H9 (cell line): Measurements from ENCODE around the gene MKRN2OS. TPM values are rescaled to one million over a fixed set of nuclear protein-coding genes. Genes with fewer than 3 reads are reported as not detected.

Source experiments
- DNase-seq: peaks from one replicate; pipeline ENCODE4 v3.0.0-alpha.2; 2017
- H2AFZ ChIP-seq: one replicate; pipeline ENCODE4 v1.6.1; 2013; ENCODE audit warnings: mild to moderate bottlenecking, low read length, control low read depth, moderate library complexity
- H2AK5ac ChIP-seq: 2 replicates; pipeline ENCODE4 v1.6.1; 2013; ENCODE audit warnings: low read length, control low read depth, mixed read lengths; ENCODE audit not compliant: insufficient read length
- H2BK120ac ChIP-seq: one replicate; pipeline ENCODE4 v1.6.1; 2013; ENCODE audit warnings: low read depth, mild to moderate bottlenecking, low read length, control low read depth, inconsistent platforms; ENCODE audit not compliant: poor library complexity, severe bottlenecking
- H2BK12ac ChIP-seq: 2 replicates; pipeline ENCODE4 v1.6.1; 2013; ENCODE audit warnings: low read length, control low read depth, mixed read lengths, low read depth; ENCODE audit not compliant: insufficient read length
- H2BK15ac ChIP-seq: 2 replicates; pipeline ENCODE4 v1.6.1; 2013; ENCODE audit warnings: low read depth, low read length, control low read depth
- H2BK20ac ChIP-seq: one replicate; pipeline ENCODE4 v1.6.1; 2013; ENCODE audit warnings: low read depth, mild to moderate bottlenecking, low read length, control low read depth, inconsistent platforms; ENCODE audit not compliant: poor library complexity, severe bottlenecking
- H2BK5ac ChIP-seq: 2 replicates; pipeline ENCODE4 v1.6.1; 2013; ENCODE audit warnings: low read length, control low read depth, mixed read lengths; ENCODE audit not compliant: insufficient read length
- H3K14ac ChIP-seq: 2 replicates; pipeline ENCODE4 v1.6.1; 2013; ENCODE audit warnings: low read length, control low read depth; ENCODE audit not compliant: insufficient read depth
- H3K18ac ChIP-seq: 2 replicates; pipeline ENCODE4 v1.6.1; 2013; ENCODE audit warnings: low read depth, mild to moderate bottlenecking, mixed read lengths, low read length, control low read depth; ENCODE audit not compliant: insufficient read length
- H3K23ac ChIP-seq: 2 replicates; pipeline ENCODE4 v1.6.1; 2013; ENCODE audit warnings: low read length, control low read depth, mixed read lengths, low read depth; ENCODE audit not compliant: insufficient read length
- H3K23me2 ChIP-seq: 2 replicates; pipeline ENCODE4 v1.6.1; 2013; ENCODE audit warnings: low read depth, mild to moderate bottlenecking, mixed read lengths, low read length, control low read depth; ENCODE audit not compliant: insufficient read length, poor library complexity, severe bottlenecking
- H3K27ac ChIP-seq: 2 replicates; pipeline ENCODE4 v1.5.1; 2013; ENCODE audit warnings: low read length, control low read depth, mixed read lengths, low read depth; ENCODE audit not compliant: insufficient read length
- H3K27me3 ChIP-seq: 2 replicates; pipeline ENCODE4 v1.6.1; 2013; ENCODE audit warnings: low read length, control low read depth, inconsistent platforms; ENCODE audit not compliant: insufficient read depth
- H3K4ac ChIP-seq: 2 replicates; pipeline ENCODE4 v1.6.1; 2013; ENCODE audit warnings: low read depth, mild to moderate bottlenecking, control low read depth, inconsistent platforms, low read length, moderate library complexity
- H3K4me1 ChIP-seq: 2 replicates; pipeline ENCODE4 v1.6.1; 2013; ENCODE audit warnings: low read length, control low read depth, inconsistent platforms; ENCODE audit not compliant: insufficient read depth
- H3K4me2 ChIP-seq: 2 replicates; pipeline ENCODE4 v1.6.1; 2013; ENCODE audit warnings: low read length, control low read depth, mixed read lengths; ENCODE audit not compliant: insufficient read length, insufficient read depth
- H3K56ac ChIP-seq: 2 replicates; pipeline ENCODE4 v1.6.1; 2013; ENCODE audit warnings: low read depth, mild to moderate bottlenecking, mixed read lengths, low read length, control low read depth; ENCODE audit not compliant: insufficient read length
- H3K79me1 ChIP-seq: 2 replicates; pipeline ENCODE4 v1.6.1; 2013; ENCODE audit warnings: low read depth, mild to moderate bottlenecking, moderate library complexity, low read length, control low read depth, inconsistent platforms; ENCODE audit not compliant: insufficient read depth, poor library complexity, severe bottlenecking
- H3K79me2 ChIP-seq: 2 replicates; pipeline ENCODE4 v1.6.1; 2013; ENCODE audit warnings: low read length, control low read depth, inconsistent platforms; ENCODE audit not compliant: insufficient read depth
- H3K9ac ChIP-seq: 2 replicates; pipeline ENCODE4 v1.6.1; 2013; ENCODE audit warnings: low read length, control low read depth, mixed read lengths; ENCODE audit not compliant: insufficient read length; ENCODE audit errors: extremely low read depth
- H3K9me3 ChIP-seq: one replicate; pipeline ENCODE4 v1.6.1; 2013; ENCODE audit warnings: low read depth, low read length, inconsistent platforms; ENCODE audit not compliant: control insufficient read depth
- H3T11ph ChIP-seq: one replicate; pipeline ENCODE4 v1.6.1; 2013; ENCODE audit warnings: mild to moderate bottlenecking, low read length, control low read depth, inconsistent platforms
- H4K20me1 ChIP-seq: one replicate; pipeline ENCODE4 v1.6.1; 2013; ENCODE audit not compliant: control insufficient read depth, insufficient read length, insufficient read depth
- H4K5ac ChIP-seq: 2 replicates; pipeline ENCODE4 v1.6.1; 2013; ENCODE audit warnings: low read depth, mild to moderate bottlenecking, mixed read lengths, low read length, control low read depth; ENCODE audit not compliant: insufficient read length
- H4K8ac ChIP-seq: replicated peaks from 2 replicates; pipeline ENCODE4 v1.6.1; 2013; ENCODE audit warnings: low read length, control low read depth, mixed read lengths, low read depth; ENCODE audit not compliant: insufficient read length
- H4K91ac ChIP-seq: 2 replicates; pipeline ENCODE4 v1.6.1; 2013; ENCODE audit warnings: low read depth, mild to moderate bottlenecking, moderate library complexity, mixed read lengths, low read length, control low read depth; ENCODE audit not compliant: insufficient read length
- H3K27ac Mint-ChIP-seq, 3 experiments: 2 replicates in 2 of 3; 3 replicates in 1 of 3; pipeline ENCODE4 v1.8.0; 2020 to 2021; ENCODE audit warnings: mixed read lengths in 3 of 3, mild to moderate bottlenecking in 1 of 3, moderate library complexity in 1 of 3
- H3K27me3 Mint-ChIP-seq: 2 replicates; pipeline ENCODE4 v1.8.0; 2021; ENCODE audit warnings: low read depth, mild to moderate bottlenecking, moderate library complexity, mixed read lengths
- H3K36me3 Mint-ChIP-seq, 3 experiments: 2 replicates in 2 of 3; 3 replicates in 1 of 3; pipeline ENCODE4 v1.8.0; 2020 to 2021; ENCODE audit warnings: low read depth in 3 of 3, mixed read lengths in 3 of 3; ENCODE audit not compliant: insufficient read depth in 1 of 3
- H3K4me1 Mint-ChIP-seq, 2 experiments: 2 replicates each; pipeline ENCODE4 v1.8.0; 2020; ENCODE audit warnings: mixed read lengths in 2 of 2
- H3K4me3 Mint-ChIP-seq, 2 experiments: 2 replicates in 1 of 2; 3 replicates in 1 of 2; pipeline ENCODE4 v1.8.0; 2020 to 2021; ENCODE audit warnings: mild to moderate bottlenecking in 2 of 2, mixed read lengths in 2 of 2, moderate library complexity in 1 of 2
- H3K9me3 Mint-ChIP-seq, 2 experiments: 2 replicates in 1 of 2; 3 replicates in 1 of 2; pipeline ENCODE4 v1.8.0; 2020; ENCODE audit warnings: mild to moderate bottlenecking in 2 of 2, mixed read lengths in 2 of 2, moderate library complexity in 1 of 2
- WGBS: extraction: QIAGEN DNeasy Blood & Tissue Kit; methylation state at CpG from one replicate; pipeline ENCODE4 v1.1.7; 2013; ENCODE audit warnings: missing lambda C conversion rate, low lambda C conversion rate, mixed read lengths; ENCODE audit not compliant: insufficient read length; ENCODE audit errors: extremely low coverage; 5-methylcytosine and 5-hydroxymethylcytosine counted together
- total RNA-seq: library from RNA; stranded (reverse); gene quantifications from 2 replicates; pipeline ENCODE4 v1.2.1, GENCODE V29; 2021
- TF ChIP-seq, protein P1 (sequence below): fragments of 200-600 bp; sonication (generic); conservative IDR thresholded peaks from 3 replicates; pipeline ENCODE4 v1.8.0; 2021; ENCODE audit warnings: antibody characterized with exemption, mild to moderate bottlenecking

MKRN2OS gene
- total RNA-seq, 1 experiment from 2014 or later: 0.44 TPM

GRCh38 chr3:12593473-12593872 lies 48.2 kb upstream of the MKRN2OS start:
- H3K4me3 Mint-ChIP-seq: no peak overlapping the region
- H3K4me1 Mint-ChIP-seq: 0 out of 4 replicates have a peak, but pooled peaks cover 0 to 5% of the 10 kb centered on the region in 2 experiments
- Histone ChIP-seq H4K91ac (no peak overlapping the region), H3K79me2 (no peaks in the 10 kb centered on the region), H3K14ac (no peak overlapping the region), H3K27ac (no peak overlapping the region), H3K9ac (no peak overlapping the region), H3K27me3 (no peaks in the 10 kb centered on the region), H3K18ac (no peak overlapping the region), H3K9me3 (no peaks in the 10 kb centered on the region), H2BK120ac (no peak overlapping the region), H2BK20ac (no peak overlapping the region), H3T11ph (no peak overlapping the region), H3K4ac (no peak overlapping the region), H3K4me1 (no peaks in the 10 kb centered on the region), H2BK12ac (no peak overlapping the region), H3K23ac (no peak overlapping the region), H2AFZ (no peak overlapping the region), H4K5ac (no peak overlapping the region), H2BK5ac (no peak overlapping the region), H3K79me1 (no peaks in the 10 kb centered on the region), H2BK15ac (no peak overlapping the region), H3K4me2 (no peak overlapping the region), H2AK5ac (no peak overlapping the region), H3K23me2 (no peaks in the 10 kb centered on the region), H4K20me1 (no peaks in the 10 kb centered on the region), H4K8ac (no peak overlapping the region), H3K56ac (no peak overlapping the region)
- WGBS: no CpG with 5 or more reads among the region's 3 CpGs
- no peaks in the 10 kb centered on the region; the same call in 1 of the 2 replicates for H3K27me3 Mint-ChIP-seq
- peaks cover 53 to 83% (median 72%) of the 10 kb centered on the region in 3 experiments for H3K36me3 Mint-ChIP-seq
- no peaks in the 10 kb centered on the region for H3K9me3 Mint-ChIP-seq
- DNase-seq: no peak
- TF ChIP-seq, protein P1, sequence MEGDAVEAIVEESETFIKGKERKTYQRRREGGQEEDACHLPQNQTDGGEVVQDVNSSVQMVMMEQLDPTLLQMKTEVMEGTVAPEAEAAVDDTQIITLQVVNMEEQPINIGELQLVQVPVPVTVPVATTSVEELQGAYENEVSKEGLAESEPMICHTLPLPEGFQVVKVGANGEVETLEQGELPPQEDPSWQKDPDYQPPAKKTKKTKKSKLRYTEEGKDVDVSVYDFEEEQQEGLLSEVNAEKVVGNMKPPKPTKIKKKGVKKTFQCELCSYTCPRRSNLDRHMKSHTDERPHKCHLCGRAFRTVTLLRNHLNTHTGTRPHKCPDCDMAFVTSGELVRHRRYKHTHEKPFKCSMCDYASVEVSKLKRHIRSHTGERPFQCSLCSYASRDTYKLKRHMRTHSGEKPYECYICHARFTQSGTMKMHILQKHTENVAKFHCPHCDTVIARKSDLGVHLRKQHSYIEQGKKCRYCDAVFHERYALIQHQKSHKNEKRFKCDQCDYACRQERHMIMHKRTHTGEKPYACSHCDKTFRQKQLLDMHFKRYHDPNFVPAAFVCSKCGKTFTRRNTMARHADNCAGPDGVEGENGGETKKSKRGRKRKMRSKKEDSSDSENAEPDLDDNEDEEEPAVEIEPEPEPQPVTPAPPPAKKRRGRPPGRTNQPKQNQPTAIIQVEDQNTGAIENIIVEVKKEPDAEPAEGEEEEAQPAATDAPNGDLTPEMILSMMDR: no peak
- H3K27ac Mint-ChIP-seq: peak overlapping the region in 1 of 3 experiments; percentile 5; a peak in 1 of 7 replicates
